Measurements from ENCODE around the gene COLEC11. TPM values are rescaled to one million over a fixed set of nuclear protein-coding genes. Genes with fewer than 3 reads are reported as not detected.

COLEC11 gene
- total and polyA plus RNA-seq, 9 of the 15 experiments (the other 6 are each of a cell fraction or from before 2014, with no cell fraction given) = 0.32 to 4.3 (median 1.8) TPM

- intact Hi-C loops (cut with micrococcal nuclease) (no loop called here), in situ Hi-C loops (cut with MboI) (no loop called here)
- peak; percentile 18; the same call in 1 of the 3 replicates for ATAC-seq
- POLR2A ChIA-PET = interaction anchor here (0.9 kb wide), 1 partner anchor 8 kb away, joined by 3 read pairs; no protein-coding TSS in a partner anchor
- H3K9me3 ChIP-seq (replicated peaks; ENCODE audit: control insufficient read depth, insufficient read depth, low read depth, low read length) = no peaks in the 10 kb centered on the region
- no peaks in the 10 kb centered on the region for H3K36me3 ChIP-seq (ENCODE audit: control insufficient read depth, insufficient read depth, low read length)
- peaks cover 9 to 29% of the 10 kb centered on the region in 2 experiments for H3K27me3 ChIP-seq (ENCODE audit: control insufficient read depth in 2 of 2, insufficient read depth in 2 of 2, low read length in 2 of 2)
- no peak for DNase-seq (ENCODE audit: extremely low read depth in 1 of 4, low spot score in 3 of 4)
- no peak overlapping the region for H3K9ac ChIP-seq (ENCODE audit: insufficient read depth in 1 of 2, low read depth in 2 of 2, low read length in 2 of 2)
- 13% methylated on average over 10 of the region's 10 CpGs for WGBS (ENCODE audit: insufficient coverage, low coverage, missing lambda C conversion rate)
- no peak overlapping the region for H3K27ac ChIP-seq (ENCODE audit: extremely low read depth, low read depth, low read length)
- no peaks in the 10 kb centered on the region for H3K9me1 ChIP-seq (ENCODE audit: control insufficient read depth, insufficient read depth, low read length)
- no peaks in the 10 kb centered on the region for H3K79me2 ChIP-seq (ENCODE audit: control insufficient read depth, insufficient read depth, low read length)
- H4K20me1 ChIP-seq (replicated peaks; ENCODE audit: control insufficient read depth, insufficient read depth, low read length) = no peaks in the 10 kb centered on the region; the same call in 1 of the 2 replicates
- H3K4me2 ChIP-seq (ENCODE audit: insufficient read depth, low read length) = no peak overlapping the region
- CTCF ChIA-PET (ENCODE audit: low intra/inter-chr PET ratio) = no interaction called here
- no TSS peak for BruUV-seq (replicated peaks)
- H3K4me1 ChIP-seq (replicated peaks in 1 of 2; ENCODE audit: control insufficient read depth in 2 of 2, insufficient read depth in 2 of 2, low read length in 2 of 2) = peaks cover 0 to 11% of the 10 kb centered on the region in 2 experiments; a peak in 2 of 5 replicates
- TF ChIP-seq CBFA2T3 (IDR thresholded peaks at IDR 0.05) = no peak
- TF ChIP-seq ZNF224 (CRISPR knock-in tag; IDR thresholded peaks at IDR 0.05) = no peak
- no peak for FAIRE-seq
- H2AFZ ChIP-seq (ENCODE audit: low read depth, low read length) = no peak overlapping the region
- H3K4me3 ChIP-seq = no peak overlapping the region
Observed at GRCh38 chr2:3628241-3628679, 33.3 kb downstream of the COLEC11 start.

GRCh38 chr2:3628800-3629199 lies 33.9 kb downstream of the COLEC11 start:
- FAIRE-seq = peak; percentile 32
- H3K9me3 ChIP-seq (replicated peaks; ENCODE audit: control insufficient read depth, insufficient read depth, low read depth, low read length) = no peaks in the 10 kb centered on the region
- H3K9me1 ChIP-seq (ENCODE audit: control insufficient read depth, insufficient read depth, low read length) = no peaks in the 10 kb centered on the region
- intact Hi-C loops (cut with micrococcal nuclease) (no loop called here), in situ Hi-C loops (cut with MboI) (no loop called here)
- CTCF ChIA-PET (ENCODE audit: low intra/inter-chr PET ratio) = no interaction called here
- peaks cover 14 to 35% of the 10 kb centered on the region in 2 experiments for H3K27me3 ChIP-seq (ENCODE audit: control insufficient read depth in 2 of 2, insufficient read depth in 2 of 2, low read length in 2 of 2)
- H4K20me1 ChIP-seq (replicated peaks; ENCODE audit: control insufficient read depth, insufficient read depth, low read length) = no peaks in the 10 kb centered on the region; the same call in 1 of the 2 replicates
- WGBS (ENCODE audit: insufficient coverage, low coverage, missing lambda C conversion rate) = 2% methylated on average over 12 of the region's 12 CpGs
- ATAC-seq = peak; percentile 74
- H2AFZ ChIP-seq (ENCODE audit: low read depth, low read length) = no peak overlapping the region
- peaks cover 0 to 11% of the 10 kb centered on the region in 2 experiments; a peak in 2 of 5 replicates for H3K4me1 ChIP-seq (replicated peaks in 1 of 2; ENCODE audit: control insufficient read depth in 2 of 2, insufficient read depth in 2 of 2, low read length in 2 of 2)
- no peaks in the 10 kb centered on the region for H3K79me2 ChIP-seq (ENCODE audit: control insufficient read depth, insufficient read depth, low read length)
- H3K9ac ChIP-seq (ENCODE audit: insufficient read depth in 1 of 2, low read depth in 2 of 2, low read length in 2 of 2) = no peak overlapping the region
- POLR2A ChIA-PET = interaction anchor here (0.6 to 0.9 kb wide), 3 partner anchors 9 to 312 kb away, joined by 3 read pairs; no protein-coding TSS in a partner anchor
- no peak overlapping the region for H3K4me2 ChIP-seq (ENCODE audit: insufficient read depth, low read length)
- no peak overlapping the region for H3K4me3 ChIP-seq
- H3K27ac ChIP-seq (ENCODE audit: extremely low read depth, low read depth, low read length) = no peak overlapping the region
- no TSS peak for BruUV-seq (replicated peaks)
- peak in 3 of 4 experiments; percentile 28 to 58 (median 32) for DNase-seq (ENCODE audit: extremely low read depth in 1 of 4, low spot score in 3 of 4)
- no peaks in the 10 kb centered on the region for H3K36me3 ChIP-seq (ENCODE audit: control insufficient read depth, insufficient read depth, low read length)
- TF ChIP-seq L3MBTL2 (IDR thresholded peaks at IDR 0.05) (peak; percentile 80), CTCF (IDR thresholded peaks at IDR 0.05 in 2 of 3, conservative IDR thresholded peaks at IDR 0.05 in 1 of 3; ENCODE audit: insufficient read depth in 2 of 3, low read depth in 1 of 3, low read length in 3 of 3) (peak; percentile 51 to 67 (median 62))
